Measurements from ENCODE around the gene ETV4.

ETV4 gene

DNA sequence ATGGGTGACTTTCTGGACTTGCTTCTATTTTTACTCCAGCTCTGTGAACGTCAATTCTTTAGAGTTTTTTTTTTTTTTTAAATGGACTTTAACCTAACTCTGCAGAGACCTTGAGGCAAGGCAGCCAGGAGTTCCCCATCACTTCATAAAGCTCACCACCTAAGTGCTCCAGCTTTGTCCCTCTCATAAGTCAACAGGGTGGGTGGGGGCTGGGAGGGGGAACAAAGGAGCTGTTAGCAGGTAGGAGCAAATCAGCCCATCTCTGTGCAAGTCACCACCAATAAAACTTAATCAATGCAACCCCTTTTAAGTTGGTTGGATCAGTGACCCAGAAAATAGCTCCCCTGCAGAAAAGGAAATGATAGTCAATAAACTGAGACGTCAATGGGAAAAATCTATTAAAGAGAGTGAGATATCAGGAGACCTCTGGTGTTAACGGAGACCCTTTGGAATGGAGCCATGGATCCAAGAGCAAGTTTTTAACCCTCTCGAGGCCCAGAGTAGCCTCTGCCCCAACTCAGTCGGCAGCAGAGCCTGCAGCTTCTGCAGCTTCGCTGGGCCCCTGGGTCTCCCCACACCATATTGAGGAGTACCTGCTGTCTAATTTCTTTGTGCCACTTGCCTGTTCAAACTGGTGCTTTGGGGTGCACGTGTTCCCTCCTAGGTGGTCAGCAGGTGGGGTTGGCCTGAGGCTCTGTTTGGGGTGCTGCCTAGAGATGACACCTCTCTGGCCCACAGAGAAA lies 27.6 kb upstream of the ETV4 start:
- in situ Hi-C loops (cut with MboI; ENCODE audit: low sequenced_read_pairs): no loop called here

GRCh38 chr17:43572368-43572980 lies 26.3 kb upstream of the ETV4 start:
- in situ Hi-C loops (cut with MboI; ENCODE audit: low sequenced_read_pairs): no loop called here

DNA sequence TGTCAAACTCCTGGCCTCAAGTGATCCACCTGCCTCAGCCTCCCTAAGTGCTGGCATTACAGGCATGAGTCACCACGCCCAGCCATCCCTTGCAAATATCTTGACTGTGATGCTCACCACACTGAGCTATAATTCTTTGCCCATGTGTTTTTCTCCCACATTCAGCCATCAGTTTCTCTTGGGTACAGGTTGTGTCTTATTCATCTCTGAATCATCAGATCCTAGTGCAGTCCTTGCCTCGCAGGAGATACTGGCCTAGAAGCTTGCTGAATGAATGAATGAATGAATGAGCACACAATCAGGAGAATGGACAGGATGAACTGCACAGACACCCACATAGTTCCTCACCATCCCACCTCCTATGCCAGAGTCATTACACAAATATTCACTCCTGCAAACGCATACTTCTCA lies 24.4 kb upstream of the ETV4 start:
- in situ Hi-C loops (cut with MboI; ENCODE audit: low sequenced_read_pairs): no loop called here

DNA sequence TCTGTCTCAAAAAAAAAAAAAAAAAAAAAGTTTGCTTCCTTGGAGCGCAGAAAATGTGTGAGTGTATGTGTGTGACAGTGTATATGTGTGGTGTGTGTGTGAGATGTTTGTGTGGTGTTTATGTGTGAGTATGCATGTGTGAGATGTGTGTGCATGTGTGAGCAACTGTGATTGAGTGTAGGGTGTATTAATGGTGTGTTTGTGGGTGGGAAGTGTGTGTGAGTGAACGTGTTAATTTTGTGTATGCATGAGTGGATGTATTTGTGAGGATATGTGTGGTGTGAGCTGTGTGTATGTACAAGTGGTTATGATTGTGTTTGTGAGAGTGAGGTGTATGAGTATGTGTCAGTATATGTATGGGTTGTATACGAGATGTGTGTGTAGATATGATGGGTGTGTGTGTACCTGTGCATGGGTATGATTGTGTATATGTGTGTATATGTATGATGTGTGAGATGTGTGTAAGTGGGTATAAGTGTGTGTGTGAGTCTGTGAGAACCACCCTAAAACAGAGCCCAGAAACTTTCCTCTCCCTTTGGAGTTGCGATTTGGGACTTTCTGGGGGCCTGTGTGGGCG lies 22.5 kb upstream of the ETV4 start:
- in situ Hi-C loops (cut with MboI; ENCODE audit: low sequenced_read_pairs): no loop called here

- in situ Hi-C loops (cut with MboI; ENCODE audit: low sequenced_read_pairs): no loop called here
These were observed 17.8 kb upstream of the ETV4 start for GRCh38 chr17:43563600-43564594.

- in situ Hi-C loops (cut with MboI; ENCODE audit: low sequenced_read_pairs): no loop called here
These were observed 16.8 kb upstream of the ETV4 start for GRCh38 chr17:43562679-43563599.

DNA sequence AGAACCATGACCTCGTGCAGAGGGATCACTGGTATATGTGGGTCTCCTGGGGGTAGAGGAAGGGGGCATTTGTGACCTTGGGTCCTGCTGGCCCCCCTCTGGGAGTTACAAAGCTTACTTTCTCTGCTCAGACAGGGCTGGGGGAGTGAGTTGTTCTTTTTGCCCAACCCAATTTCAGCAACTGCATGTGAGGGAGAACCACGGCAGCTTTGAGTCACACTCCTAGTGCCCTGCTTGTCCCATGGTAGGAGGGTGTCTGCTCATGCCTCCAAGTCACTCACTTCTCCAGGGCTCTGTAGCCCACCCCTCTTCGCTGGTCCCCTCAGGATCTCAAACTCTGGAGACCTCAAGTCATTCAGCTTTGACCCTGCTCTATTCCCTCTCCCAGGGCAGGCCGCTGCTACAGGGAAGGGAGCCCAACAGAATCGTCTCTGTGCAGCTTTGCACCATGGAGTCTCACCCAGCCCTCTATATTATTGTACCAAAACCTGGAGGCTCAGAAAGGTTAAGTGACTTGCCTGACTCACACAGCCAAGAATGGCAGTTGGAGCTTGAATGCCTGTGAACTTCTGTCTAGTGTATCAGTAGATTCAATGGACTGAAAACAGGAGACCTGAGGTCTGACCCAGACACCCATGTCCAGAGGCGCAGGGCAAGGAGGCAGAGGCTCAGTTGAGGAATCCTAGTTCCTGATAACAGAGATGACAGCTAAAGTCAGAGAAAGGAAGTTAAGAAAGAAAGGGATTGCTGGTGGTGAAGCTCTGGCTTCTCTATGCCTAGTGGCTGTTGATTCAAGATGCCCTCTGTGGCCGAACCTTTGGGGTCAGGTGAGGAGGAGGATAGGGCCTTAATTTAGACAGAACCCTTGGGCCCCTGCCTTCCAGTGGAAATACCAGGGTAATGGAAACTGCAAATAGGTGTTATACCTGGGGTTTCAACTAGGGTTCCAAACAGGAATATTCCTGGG lies 14.6 kb upstream of the ETV4 start:
- in situ Hi-C loops (cut with MboI; ENCODE audit: low sequenced_read_pairs): no loop called here

- in situ Hi-C loops (cut with MboI; ENCODE audit: low sequenced_read_pairs): no loop called here
These were observed 13.1 kb upstream of the ETV4 start for GRCh38 chr17:43559161-43559816.

GRCh38 chr17:43558805-43559160 lies 12.6 kb upstream of the ETV4 start:
- in situ Hi-C loops (cut with MboI; ENCODE audit: low sequenced_read_pairs): no loop called here

DNA sequence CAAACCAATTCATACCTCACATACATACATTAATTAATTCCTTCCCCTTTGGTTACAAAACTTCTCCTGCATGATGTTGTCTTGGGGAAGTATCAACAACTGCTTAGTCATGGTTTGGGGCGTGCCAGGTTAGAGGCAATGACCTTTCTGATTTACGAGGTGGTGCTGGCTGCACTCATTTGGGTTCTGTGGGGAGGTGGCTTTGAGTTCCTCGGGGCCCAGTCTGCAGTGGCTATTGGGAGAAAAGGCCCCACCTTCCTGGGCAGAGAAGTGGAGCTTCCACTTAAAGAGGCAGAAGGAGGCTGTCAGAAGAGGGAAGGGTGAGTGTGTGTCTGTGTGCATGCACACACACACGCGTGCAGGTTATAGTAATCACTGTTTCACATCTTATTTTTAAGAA lies 10.2 kb upstream of the ETV4 start:
- in situ Hi-C loops (cut with MboI; ENCODE audit: low sequenced_read_pairs): no loop called here

DNA sequence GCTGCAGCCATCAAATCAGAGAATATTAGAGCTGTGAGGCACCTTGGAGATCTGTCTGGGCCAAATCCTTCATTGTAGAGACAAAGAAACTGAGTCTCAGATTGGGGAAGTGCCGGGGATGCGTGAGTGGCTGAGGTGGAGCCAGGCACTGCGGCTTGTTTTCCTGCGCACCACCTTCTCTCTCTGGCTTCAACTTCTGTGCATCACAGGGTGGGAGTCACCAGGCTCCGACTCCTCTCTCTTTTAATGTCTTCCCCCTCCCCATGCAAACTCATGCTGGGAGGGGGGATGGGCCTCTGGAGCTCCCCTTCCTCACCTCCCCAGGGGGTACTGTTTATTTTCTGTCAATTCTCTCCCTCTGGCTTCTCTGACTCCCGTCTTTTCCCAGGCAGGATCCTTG lies 8.7 kb upstream of the ETV4 start:
- in situ Hi-C loops (cut with MboI; ENCODE audit: low sequenced_read_pairs): no loop called here

GRCh38 chr17:43553573-43553972 lies 7.4 kb upstream of the ETV4 start:
- in situ Hi-C loops (cut with MboI; ENCODE audit: low sequenced_read_pairs): no loop called here

- in situ Hi-C loops (cut with MboI; ENCODE audit: low sequenced_read_pairs): no loop called here
These were observed 6.2 kb upstream of the ETV4 start for GRCh38 chr17:43552229-43552837.

DNA sequence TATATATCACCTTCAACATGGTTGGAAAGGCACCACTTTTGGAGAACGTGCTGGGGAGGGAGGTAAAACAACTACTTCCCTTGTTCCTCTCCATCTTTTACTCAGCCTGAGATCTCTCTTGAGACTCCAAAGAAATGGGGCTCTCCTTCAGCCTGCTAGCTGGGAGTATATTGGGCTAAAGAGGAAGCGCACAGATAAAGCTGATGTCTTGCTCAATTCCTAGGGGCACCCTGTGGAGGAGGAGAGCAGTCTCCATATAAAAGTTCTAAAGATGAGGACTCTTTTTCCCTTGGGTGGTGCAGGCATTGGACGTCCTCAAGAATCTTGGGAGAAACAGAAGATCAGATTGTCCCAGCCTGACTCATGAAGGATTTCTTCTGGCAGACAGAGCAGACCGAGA lies 4.6 kb upstream of the ETV4 start:
- in situ Hi-C loops (cut with MboI; ENCODE audit: low sequenced_read_pairs): no loop called here

- in situ Hi-C loops (cut with MboI; ENCODE audit: low sequenced_read_pairs): no loop called here
These were observed 3.4 kb upstream of the ETV4 start for GRCh38 chr17:43549496-43549895.

DNA sequence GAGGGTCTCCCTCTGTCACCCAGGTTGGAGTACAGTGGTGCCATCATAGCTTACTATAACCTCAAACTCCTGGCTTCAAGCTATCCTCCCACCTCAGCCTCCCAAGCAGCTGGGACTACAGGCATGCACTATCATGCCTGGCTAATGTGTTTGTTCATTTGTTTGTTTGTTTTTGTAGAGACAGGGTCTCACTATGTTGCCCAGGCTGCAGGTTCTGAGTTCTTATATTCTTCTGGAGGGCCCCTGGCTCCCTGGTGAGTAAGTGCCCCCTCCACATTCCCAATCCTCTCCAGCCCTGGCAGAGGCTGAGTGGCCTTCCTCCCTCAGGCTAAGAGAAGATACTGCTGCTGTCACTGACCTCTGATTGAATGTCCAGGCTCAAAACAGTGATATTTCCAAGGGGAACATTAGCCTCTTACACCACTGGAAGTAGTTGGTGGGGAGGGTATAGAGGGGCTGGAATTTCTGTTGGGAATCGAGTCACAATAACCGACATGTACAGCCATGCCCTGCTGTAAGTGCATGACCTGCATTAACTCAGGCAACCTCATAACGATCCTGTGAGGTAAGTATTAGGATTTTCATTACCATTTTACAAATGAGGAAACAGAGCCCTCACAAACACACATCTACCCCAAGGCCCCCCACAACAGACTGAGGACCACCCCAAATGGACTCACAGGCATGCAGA lies 2.7 kb upstream of the ETV4 start:
- in situ Hi-C loops (cut with MboI; ENCODE audit: low sequenced_read_pairs): no loop called here

GRCh38 chr17:43547659-43548256 lies 1.6 kb upstream of the ETV4 start:
- in situ Hi-C loops (cut with MboI; ENCODE audit: low sequenced_read_pairs): no loop called here

All from HL-60/S4 (cell line).